GM12891 (cell line): ENCODE results near the gene LRCH3.

Experiments used
- POLR2A ChIP-seq: IDR thresholded peaks from 2 replicates; pipeline ENCODE4 v1.6.1; 2011; ENCODE audit warnings: low read depth, low read length, control low read depth
- SPI1 ChIP-seq: IDR thresholded peaks from 2 replicates; pipeline ENCODE4 v1.6.1; 2011; ENCODE audit warnings: low read depth, low read length, control low read depth
- TAF1 ChIP-seq: IDR thresholded peaks from 2 replicates; pipeline ENCODE4 v1.6.1; 2011; ENCODE audit warnings: low read depth, low read length, control low read depth

DNA sequence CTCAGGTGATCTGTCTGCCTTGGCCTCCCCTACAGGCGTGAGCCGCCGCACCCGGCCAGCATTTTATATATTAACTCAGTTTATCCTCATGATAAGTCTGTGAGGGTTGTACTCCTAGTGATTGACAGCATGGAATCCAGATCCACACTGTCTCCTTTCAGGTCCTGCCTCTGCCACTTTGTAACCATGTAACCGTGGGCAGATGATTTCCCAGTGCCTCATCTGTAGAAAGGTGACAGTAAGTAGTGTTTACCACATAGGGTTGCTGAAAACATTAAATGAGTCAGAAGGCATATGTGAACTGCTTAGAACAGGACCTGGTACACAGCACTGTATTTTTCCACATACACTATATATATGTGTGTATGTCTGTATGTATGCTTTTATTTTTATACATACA lies 38.9 kb upstream of the LRCH3 start:
- TF ChIP-seq SPI1 (no peak), POLR2A (no peak), TAF1 (no peak)
